SU-DHL-6 (cell line): ENCODE results near the gene APBA2.

Experiments
- CTCF ChIP-seq: fragments of 200-600 bp; sonication (generic); IDR thresholded peaks from one replicate; pipeline ENCODE4 v1.5.1; 2017; ENCODE audit warnings: antibody characterized with exemption, mild to moderate bottlenecking, low read length, moderate library complexity; ENCODE audit not compliant: insufficient read depth, poor library complexity, severe bottlenecking
- EZH2phosphoT487 ChIP-seq: fragments of 200-600 bp; sonication (generic), shearing (Covaris generic); conservative IDR thresholded peaks from 2 replicates; pipeline ENCODE4 v1.6.1; 2018; ENCODE audit warnings: mild to moderate bottlenecking, antibody characterized with exemption, low read length, moderate library complexity, mixed read lengths

GRCh38 chr15:29024662-29025061 is 138.9 kb downstream of the APBA2 start:
- TF ChIP-seq CTCF: no peak
- no peak for TF ChIP-seq EZH2phosphoT487
